Activated naive CD8-positive, alpha-beta T cell treated with anti-CD3 and anti-CD28 coated beads for 36 hours (primary cell): ENCODE results near the gene ARL9. TPM values are rescaled to one million over a fixed set of nuclear protein-coding genes. Genes with fewer than 3 reads are reported as not detected.

Experiments used
- total RNA-seq, 2 experiments: library from RNA; stranded (reverse); gene quantifications; one replicate each; pipeline ENCODE4 v1.2.3, GENCODE V29; 2021

The ARL9 gene
- total RNA-seq, 2 experiments from 2014 or later: 0.45 to 0.46 TPM

Other genes with a start within 250 kb of the ARL9 start
- gene AASDH, start 118.3 kb upstream of the ARL9 start, total RNA-seq: 10 to 100 TPM in 1 of 2 experiments, 1 to 10 TPM in 1; 9.7 to 11.4 TPM
- gene PPAT, start 70.2 kb upstream of the ARL9 start, total RNA-seq: 10 to 100 TPM; 68.9 to 69.0 TPM
- 100 to 1,000 TPM; 472 TPM for gene PAICS, start 69.5 kb upstream of the ARL9 start, total RNA-seq
- 100 to 1,000 TPM; 209 to 211 TPM for gene SRP72, start 38.2 kb upstream of the ARL9 start, total RNA-seq
- gene HOPX, start 175.5 kb downstream of the ARL9 start, total RNA-seq: 10 to 100 TPM; 16.5 to 18.1 TPM